PC-3 (cell line): ENCODE measurements around the gene CASZ1.

ENCODE experiments used
- EZH2 ChIP-seq: fragments of 300-600 bp; sonication (generic); IDR thresholded peaks from one replicate; pipeline ENCODE4 v1.6.1; 2017; ENCODE audit warnings: antibody characterized with exemption, mild to moderate bottlenecking, low read length; ENCODE audit not compliant: unreplicated experiment
- EZH2phosphoT487 ChIP-seq: fragments of 300-600 bp; sonication (generic); IDR thresholded peaks from 2 replicates; pipeline ENCODE4 v1.6.1; 2018; ENCODE audit warnings: mild to moderate bottlenecking, antibody characterized with exemption, low read length, borderline replicate concordance
- TF ChIP-seq, protein P1 (sequence below): fragments of 300-600 bp; sonication (generic); conservative IDR thresholded peaks from 2 replicates; pipeline ENCODE4 v1.5.1; 2017; ENCODE audit warnings: antibody characterized with exemption, low read depth, mild to moderate bottlenecking, low read length

DNA sequence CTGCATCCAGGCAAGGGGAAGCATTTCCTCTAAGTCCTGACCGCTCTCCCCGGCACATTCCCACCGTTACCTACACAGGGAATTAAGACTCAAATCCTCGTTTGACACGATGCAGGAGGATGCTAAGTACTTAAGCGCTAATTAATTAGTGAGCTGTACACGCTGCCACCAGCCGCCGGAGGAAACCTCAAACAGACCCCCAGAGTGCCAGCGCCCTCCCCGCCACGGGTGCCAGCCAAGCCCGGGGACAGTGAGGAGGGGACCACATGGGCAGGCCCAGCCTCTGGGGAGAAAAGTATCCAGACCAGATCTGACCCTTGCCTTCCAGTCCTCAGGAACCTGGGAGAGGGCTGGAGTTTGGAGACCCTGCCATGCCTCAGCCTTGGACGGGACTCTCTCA, 17.4 kb upstream of the CASZ1 start:
- TF ChIP-seq, protein P1, sequence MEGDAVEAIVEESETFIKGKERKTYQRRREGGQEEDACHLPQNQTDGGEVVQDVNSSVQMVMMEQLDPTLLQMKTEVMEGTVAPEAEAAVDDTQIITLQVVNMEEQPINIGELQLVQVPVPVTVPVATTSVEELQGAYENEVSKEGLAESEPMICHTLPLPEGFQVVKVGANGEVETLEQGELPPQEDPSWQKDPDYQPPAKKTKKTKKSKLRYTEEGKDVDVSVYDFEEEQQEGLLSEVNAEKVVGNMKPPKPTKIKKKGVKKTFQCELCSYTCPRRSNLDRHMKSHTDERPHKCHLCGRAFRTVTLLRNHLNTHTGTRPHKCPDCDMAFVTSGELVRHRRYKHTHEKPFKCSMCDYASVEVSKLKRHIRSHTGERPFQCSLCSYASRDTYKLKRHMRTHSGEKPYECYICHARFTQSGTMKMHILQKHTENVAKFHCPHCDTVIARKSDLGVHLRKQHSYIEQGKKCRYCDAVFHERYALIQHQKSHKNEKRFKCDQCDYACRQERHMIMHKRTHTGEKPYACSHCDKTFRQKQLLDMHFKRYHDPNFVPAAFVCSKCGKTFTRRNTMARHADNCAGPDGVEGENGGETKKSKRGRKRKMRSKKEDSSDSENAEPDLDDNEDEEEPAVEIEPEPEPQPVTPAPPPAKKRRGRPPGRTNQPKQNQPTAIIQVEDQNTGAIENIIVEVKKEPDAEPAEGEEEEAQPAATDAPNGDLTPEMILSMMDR, result no peak
- TF ChIP-seq EZH2phosphoT487 (no peak), EZH2 (no peak)
